Fibroblast of pulmonary artery (primary cell): ENCODE measurements around the gene TSNAX.
"Not testable (repeated sequence)": the region's sequence is repeated elsewhere in the genome, so short reads cannot be mapped to it uniquely, and the experiment has no call there.

Experiments used
- DNase-seq: peaks from one replicate; pipeline ENCODE4 v3.0.0-alpha.2; 2010; ENCODE audit warnings: low read depth
- H3K4me3 ChIP-seq: replicated peaks from 2 replicates; pipeline ENCODE4 v1.5.1; 2011; ENCODE audit warnings: low read depth, mild to moderate bottlenecking, control low read depth, low read length, moderate library complexity
- CTCF ChIP-seq: IDR thresholded peaks from 2 replicates; pipeline ENCODE4 v1.5.1; 2011; ENCODE audit warnings: mild to moderate bottlenecking, control low read depth, low read length, inconsistent platforms; ENCODE audit errors: missing control alignments

TSNAX gene

DNA sequence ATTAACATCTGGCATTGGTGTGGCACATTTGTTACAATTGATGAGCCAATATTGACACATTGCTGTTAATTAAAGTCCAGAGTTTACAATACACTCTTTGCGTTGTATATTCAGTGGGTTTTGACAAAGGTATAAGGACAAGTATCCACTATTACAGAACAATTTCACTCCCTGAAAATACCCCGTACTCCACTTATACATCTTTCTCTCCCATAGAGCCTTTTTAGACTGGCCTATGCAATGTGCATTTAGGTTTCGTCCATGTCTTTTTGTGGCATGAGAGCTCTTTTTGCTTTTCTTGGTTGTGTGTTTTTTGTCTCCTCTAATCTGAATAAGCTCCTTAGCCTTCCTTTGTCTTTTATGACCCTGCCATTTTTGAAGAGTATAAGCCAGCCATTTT, 40.6 kb upstream of the TSNAX start:
- H3K4me3 ChIP-seq = no peak overlapping the region
- no peak for TF ChIP-seq CTCF
- no peak for DNase-seq

DNA sequence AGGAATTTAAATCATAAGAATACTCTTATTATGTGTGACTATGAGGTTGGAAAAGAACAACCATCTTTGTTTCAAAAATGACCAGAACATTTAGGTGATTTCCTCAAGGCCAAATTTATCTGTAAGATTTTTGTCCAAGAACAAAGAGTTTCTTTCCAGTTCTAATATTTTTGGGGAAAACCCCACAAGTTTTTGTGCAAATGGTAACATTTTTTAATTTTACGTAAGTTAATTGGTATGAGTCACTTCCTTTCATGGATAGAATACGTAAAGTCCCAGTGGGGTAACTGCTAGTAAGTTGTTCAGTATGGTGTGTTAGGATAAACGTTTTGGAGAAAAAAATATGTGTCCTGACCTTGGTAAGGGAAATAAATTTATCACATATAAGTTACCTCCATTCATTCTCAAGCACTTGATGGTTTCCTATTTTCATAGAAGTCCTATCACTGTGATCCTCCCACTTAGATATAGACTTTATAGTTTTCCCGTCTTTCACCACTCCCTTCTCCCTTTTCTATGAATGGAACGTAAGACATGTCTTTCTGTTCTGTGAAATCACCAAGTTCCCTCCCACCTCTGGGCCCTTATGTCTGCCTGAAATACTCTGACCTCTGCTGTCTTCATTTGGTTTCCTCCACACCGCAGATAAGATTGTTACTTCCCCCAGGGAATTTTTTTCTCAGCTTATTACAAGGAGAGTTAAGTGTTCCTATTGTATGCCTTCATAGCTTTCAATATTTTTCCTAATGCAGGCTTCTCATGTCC, 34.9 kb upstream of the TSNAX start:
- no peak overlapping the region for H3K4me3 ChIP-seq
- TF ChIP-seq CTCF = no peak
- peak; percentile 90 for DNase-seq

- H3K4me3 ChIP-seq = no peak overlapping the region
- no peak for TF ChIP-seq CTCF
- DNase-seq = no peak
These were observed 33.9 kb upstream of the TSNAX start for GRCh38 chr1:231494439-231495110.

DNA sequence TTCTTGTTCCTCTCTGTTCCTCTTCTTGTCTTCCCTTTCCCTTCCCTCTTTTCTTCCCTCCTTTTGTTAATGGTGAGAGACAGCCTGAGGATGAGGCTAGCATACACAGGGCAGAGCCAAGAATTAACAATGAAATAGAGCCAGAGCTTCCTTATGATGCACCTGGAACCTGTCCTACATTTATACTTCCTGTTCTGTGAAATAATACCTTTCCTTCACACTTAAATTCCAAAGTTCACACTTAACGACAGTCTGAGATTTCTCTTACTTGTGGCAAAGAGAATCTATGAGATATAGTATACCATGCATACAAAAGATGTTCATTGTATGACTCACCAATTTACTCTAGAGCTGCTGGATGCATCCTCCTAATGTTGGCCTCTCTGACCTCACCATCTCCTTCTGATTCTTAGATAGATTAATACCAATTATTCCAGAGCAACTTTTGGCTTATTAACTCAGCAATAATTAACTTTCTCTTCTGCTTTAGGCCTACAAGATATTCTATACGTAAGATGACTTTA, 30.8 kb upstream of the TSNAX start:
- TF ChIP-seq CTCF = no peak
- H3K4me3 ChIP-seq = no peak overlapping the region
- no peak for DNase-seq

- H3K4me3 ChIP-seq = no peak overlapping the region
- no peak for DNase-seq
- no peak for TF ChIP-seq CTCF
These were observed 29.2 kb upstream of the TSNAX start for GRCh38 chr1:231499148-231499763.

GRCh38 chr1:231500666-231501065, 27.8 kb upstream of the TSNAX start:
- TF ChIP-seq CTCF = no peak
- no peak for DNase-seq
- no peak overlapping the region for H3K4me3 ChIP-seq

GRCh38 chr1:231503168-231503567, 25.3 kb upstream of the TSNAX start:
- H3K4me3 ChIP-seq, DNase-seq: not testable (repeated sequence)
